HepG2 (cell line): ENCODE data around the gene COL18A1. TPM values are rescaled to one million over a fixed set of nuclear protein-coding genes. Genes with fewer than 3 reads are reported as not detected.
A peak's percentile ranks its signal among the peaks of the same experiment; 100 is the strongest.

Source experiments
- ATF3 ChIP-seq: sonication (generic); formaldehyde crosslinking; IDR thresholded peaks from 2 replicates; pipeline ENCODE4 v1.4.0; 2020; ENCODE audit warnings: missing genetic modification reagents
- BCLAF1 ChIP-seq: fragments of 450-650 bp; IDR thresholded peaks from 2 replicates; pipeline ENCODE4 v1.6.1; 2017; ENCODE audit warnings: mild to moderate bottlenecking
- CENPT ChIP-seq: sonication (generic); formaldehyde crosslinking; IDR thresholded peaks from 2 replicates; pipeline ENCODE4 v1.8.0; 2022; ENCODE audit warnings: low read depth, mild to moderate bottlenecking, moderate library complexity, missing genetic modification reagents
- IRF9 ChIP-seq: sonication (generic); formaldehyde crosslinking; IDR thresholded peaks from 2 replicates; pipeline ENCODE4 v1.8.0; 2022; ENCODE audit warnings: missing genetic modification reagents, mild to moderate bottlenecking, borderline replicate concordance
- NBN ChIP-seq: fragments of 450-650 bp; conservative IDR thresholded peaks from 2 replicates; pipeline ENCODE4 v1.6.1; 2017
- PATZ1 ChIP-seq: sonication (generic); formaldehyde crosslinking; IDR thresholded peaks from 2 replicates; pipeline ENCODE4 v1.4.0; 2020; ENCODE audit warnings: missing genetic modification reagents
- RFX1 ChIP-seq: fragments of 450-650 bp; IDR thresholded peaks from 2 replicates; pipeline ENCODE4 v1.6.1; 2017
- RFX3 ChIP-seq: IDR thresholded peaks from 2 replicates; pipeline ENCODE4 v1.6.1; 2016; ENCODE audit warnings: missing biosample characterization, missing genetic modification reagents
- SIN3B ChIP-seq: fragments of 150-350 bp; IDR thresholded peaks from 2 replicates; pipeline ENCODE4 v1.6.1; 2014; ENCODE audit warnings: low read length
- TAF1 ChIP-seq: sonication (generic); formaldehyde crosslinking; IDR thresholded peaks from 2 replicates; pipeline ENCODE4 v1.4.0; 2020; ENCODE audit warnings: missing genetic modification reagents
- THAP11 ChIP-seq: IDR thresholded peaks from 2 replicates; pipeline ENCODE4 v1.6.1; 2016; ENCODE audit warnings: missing biosample characterization, missing genetic modification reagents
- THAP9 ChIP-seq: sonication (generic); formaldehyde crosslinking; IDR thresholded peaks from 2 replicates; pipeline ENCODE4; 2020; ENCODE audit warnings: missing genetic modification reagents, mild to moderate bottlenecking, borderline replicate concordance
- ZNF260 ChIP-seq: sonication (generic); formaldehyde crosslinking; IDR thresholded peaks from 2 replicates; pipeline ENCODE4 v1.4.0; 2020; ENCODE audit warnings: missing genetic modification reagents, low read depth, mild to moderate bottlenecking, borderline replicate concordance
- ZNF512 ChIP-seq: sonication (generic); formaldehyde crosslinking; IDR thresholded peaks from 2 replicates; pipeline ENCODE4 v1.4.0; 2020; ENCODE audit warnings: mild to moderate bottlenecking, missing genetic modification reagents
- ZNF652 ChIP-seq: IDR thresholded peaks from 2 replicates; pipeline ENCODE4 v1.6.1; 2016; ENCODE audit warnings: low read depth, borderline replicate concordance
- ZNF766 ChIP-seq: sonication (generic); formaldehyde crosslinking; IDR thresholded peaks from 2 replicates; pipeline ENCODE4 v1.5.0; 2020; ENCODE audit warnings: missing genetic modification reagents, borderline replicate concordance
- ZNF772 ChIP-seq: sonication (generic); formaldehyde crosslinking; IDR thresholded peaks from 2 replicates; pipeline ENCODE4 v1.5.0; 2020; ENCODE audit warnings: mild to moderate bottlenecking, missing genetic modification reagents
- polyA plus RNA-seq, 8 experiments: library from polyadenylated mRNA; depleted of rRNA in 3 of 8; stranded (reverse) in 7 of 8; unstranded in 1 of 8; fragments of >200 nt; fragmentation: Illumina TruSeq in 4 of 8; extraction: Trizol in 4 of 8; gene quantifications; 2 replicates each; pipeline versions ENCODE4 v1.2.1 to v1.2.3, GENCODE V29; 2011 to 2016; ENCODE audit warnings: low read depth in 4 of 8, missing spikeins in 1 of 8, mixed read lengths in 1 of 8; ENCODE audit not compliant: insufficient read depth in 1 of 8
- total RNA-seq, 5 experiments: library from RNA; depleted of rRNA; stranded (reverse); fragments of >200 nt; fragmentation: Illumina TruSeq; extraction: Trizol; gene quantifications; 2 replicates each; pipeline ENCODE4 v1.2.3, GENCODE V29; 2016; ENCODE audit warnings: low read depth in 1 of 5

COL18A1 gene
- total and polyA plus RNA-seq, 2 of the 13 experiments (the other 11 are each of a cell fraction or from before 2014, with no cell fraction given), result 79.0 to 102 TPM

- no peak for TF ChIP-seq CENPT (CRISPR knock-in tag)
- no peak for TF ChIP-seq BCLAF1
- TF ChIP-seq TAF1 (CRISPR knock-in tag), result peak; percentile 52
- TF ChIP-seq ZNF772 (CRISPR knock-in tag), result no peak; the same call in 1 of the 2 replicates
- TF ChIP-seq NBN, result no peak
- no peak for TF ChIP-seq SIN3B
- no peak for TF ChIP-seq ZNF512 (CRISPR knock-in tag)
- TF ChIP-seq THAP11 (CRISPR knock-in tag), result peak; percentile 62
- no peak for TF ChIP-seq RFX1
- TF ChIP-seq ATF3 (CRISPR knock-in tag), result peak; percentile 69; the same call in 1 of the 2 replicates
- TF ChIP-seq ZNF766 (CRISPR knock-in tag), result peak; percentile 55; the same call in 1 of the 2 replicates
- TF ChIP-seq ZNF652 (CRISPR knock-in tag), result no peak
- TF ChIP-seq THAP9 (CRISPR knock-in tag), result peak; percentile 84; the same call in 1 of the 2 replicates
- TF ChIP-seq RFX3 (CRISPR knock-in tag), result no peak
- no peak for TF ChIP-seq ZNF260 (CRISPR knock-in tag)
- TF ChIP-seq PATZ1 (CRISPR knock-in tag), result peak; percentile 87
- peak; percentile 92 for TF ChIP-seq IRF9 (CRISPR knock-in tag)
These were observed 150.8 kb downstream of the COL18A1 start (continued) for GRCh38 chr21:45555557-45556301.
